K562 treated with DMSO at 1 percent for 12 hours (cell line): ENCODE results near the gene CCDC137. TPM values are rescaled to one million over a fixed set of nuclear protein-coding genes. Genes with fewer than 3 reads are reported as not detected.

Experiments
- total RNA-seq: library from RNA; unstranded; fragments of 300-600 nt; gene quantifications from 2 replicates; pipeline ENCODE4 v1.2.3, GENCODE V29; 2022; ENCODE audit not compliant: insufficient read depth

The CCDC137 gene, protein sequence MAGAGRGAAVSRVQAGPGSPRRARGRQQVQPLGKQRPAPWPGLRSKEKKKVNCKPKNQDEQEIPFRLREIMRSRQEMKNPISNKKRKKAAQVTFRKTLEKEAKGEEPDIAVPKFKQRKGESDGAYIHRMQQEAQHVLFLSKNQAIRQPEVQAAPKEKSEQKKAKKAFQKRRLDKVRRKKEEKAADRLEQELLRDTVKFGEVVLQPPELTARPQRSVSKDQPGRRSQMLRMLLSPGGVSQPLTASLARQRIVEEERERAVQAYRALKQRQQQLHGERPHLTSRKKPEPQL
- total RNA-seq = 28.5 and 31.3 TPM in 2 replicates

DNA sequence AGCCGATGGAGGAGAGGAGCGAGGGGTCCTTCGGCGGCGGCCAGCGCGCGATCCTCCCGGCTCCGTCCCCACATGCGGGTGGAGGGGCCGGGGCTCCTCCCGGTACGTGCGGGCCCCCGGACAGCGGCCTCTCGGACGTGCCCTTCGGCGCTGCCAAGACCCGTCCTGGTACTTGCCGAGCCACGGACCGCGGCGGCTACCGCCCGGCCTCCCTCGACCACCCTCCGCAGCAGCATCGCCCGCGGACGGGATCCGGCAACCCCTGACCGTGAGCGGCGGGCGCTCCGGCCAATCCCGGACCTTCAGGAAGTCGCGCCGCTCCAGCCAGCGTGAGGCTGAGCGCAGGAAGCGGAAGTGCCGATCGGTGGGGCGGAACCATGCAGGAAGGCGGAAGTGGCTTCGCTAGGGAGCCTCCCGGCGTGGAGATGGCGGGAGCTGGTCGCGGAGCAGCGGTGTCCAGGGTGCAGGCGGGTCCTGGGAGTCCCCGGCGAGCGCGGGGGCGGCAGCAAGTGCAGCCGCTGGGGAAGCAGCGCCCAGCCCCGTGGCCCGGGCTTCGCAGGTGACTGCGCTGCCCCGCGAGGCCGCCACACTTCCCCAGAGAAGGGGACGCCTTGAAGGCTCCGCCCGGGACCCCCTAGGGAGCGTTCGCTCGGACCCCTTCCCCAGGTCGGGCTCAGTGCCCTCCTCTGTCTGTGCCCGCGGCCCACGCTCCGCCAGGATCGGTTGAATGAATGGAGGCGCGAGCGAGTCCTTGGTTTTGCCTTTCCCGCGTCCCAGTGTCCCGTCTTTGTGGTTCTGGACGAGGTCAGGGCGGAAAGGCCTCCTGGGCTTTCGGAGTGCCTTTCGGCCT, at the start of gene CCDC137, which contains the start of gene OXLD1:
Gene CCDC137, plus strand, starts transcription at position 396 of the 850 bp plus-strand sequence. Its CDS starts 30 bp downstream, at position 426.
Gene OXLD1, minus strand, starts transcription at position 264 of the 850 bp plus-strand sequence. Its CDS starts 28 bp downstream, at position 236.

DNA sequence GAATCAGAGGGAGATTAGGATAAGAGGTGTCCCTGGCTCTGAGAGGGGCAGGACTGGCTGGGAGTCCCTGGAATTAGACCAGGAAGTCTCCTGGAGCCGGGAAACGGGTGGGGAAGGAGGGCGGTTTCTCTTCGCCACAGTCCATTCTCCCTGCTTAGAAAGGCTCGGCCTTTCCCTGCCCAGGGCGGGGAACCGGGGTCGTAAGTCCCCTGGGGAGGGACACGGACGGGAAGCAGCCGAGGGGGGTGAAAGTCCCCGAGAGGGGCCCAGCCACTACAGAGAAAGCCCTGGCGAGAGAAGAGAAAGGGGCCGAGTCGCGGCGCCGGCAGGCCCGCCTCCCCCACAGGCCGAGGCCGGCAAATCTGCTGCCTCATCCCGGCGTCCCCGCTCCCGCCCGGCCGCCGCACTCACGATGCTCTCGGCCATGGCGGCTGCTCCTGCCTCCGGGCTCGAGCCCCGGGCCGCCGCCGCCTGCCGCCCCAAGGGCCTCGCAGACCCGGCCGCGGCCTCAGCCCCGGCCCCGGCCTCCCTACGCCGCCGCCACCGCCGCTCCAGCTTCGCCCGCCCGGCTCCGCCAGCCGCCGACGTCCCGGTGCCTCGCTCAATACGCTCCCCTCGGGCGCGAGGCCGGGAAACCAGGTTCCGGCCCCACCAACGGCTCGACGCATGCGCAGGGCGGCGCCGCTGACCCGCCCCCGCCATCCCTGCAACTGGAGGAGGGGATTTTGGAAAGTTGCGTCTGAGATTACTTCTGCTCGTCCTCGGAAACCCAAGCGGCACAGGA, 29.8 kb upstream of the CCDC137 start, which contains the start of the genes NPLOC4 and TSPAN10:
Gene NPLOC4, minus strand, starts transcription at position 608 of the 784 bp plus-strand sequence. Its CDS starts 182 bp downstream, at position 426.
Gene TSPAN10, plus strand, starts transcription at position 692 of the 784 bp plus-strand sequence. CDS start 5,217 bp downstream, outside the sequence.

DNA sequence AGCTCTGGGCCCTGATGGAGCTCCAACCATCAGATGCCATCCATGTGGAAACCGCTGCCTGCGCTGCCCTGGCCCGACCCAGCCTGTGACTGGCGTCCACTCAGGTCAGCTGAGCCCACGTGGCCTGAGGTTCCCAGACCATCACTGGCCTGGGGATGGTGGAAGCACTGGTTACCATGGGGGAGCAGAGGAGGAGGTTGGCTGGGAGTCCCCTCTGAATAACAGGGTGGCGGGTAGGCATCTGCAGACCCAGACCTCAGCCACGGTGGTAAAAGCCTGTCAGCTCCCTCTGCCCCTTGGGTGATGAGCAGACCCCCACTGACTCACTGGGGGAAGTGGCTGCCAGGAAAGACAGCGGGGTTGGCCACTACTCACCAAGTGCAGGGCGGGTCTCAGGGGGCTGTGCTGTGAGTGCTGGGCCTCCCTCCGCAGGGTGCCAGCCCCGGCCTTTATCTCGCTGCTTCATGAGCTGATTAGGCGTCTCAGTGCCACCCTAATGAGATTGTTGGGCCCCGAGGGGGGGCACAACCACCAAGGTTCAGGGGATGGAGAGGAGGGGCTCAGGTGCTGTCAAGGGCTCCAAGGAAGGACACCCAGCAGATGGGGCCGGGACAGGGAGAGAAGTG, 10.3 kb upstream of the CCDC137 start, which contains the start of gene PDE6G:
Gene PDE6G, minus strand, starts transcription at position 425 of the 626 bp plus-strand sequence. CDS start 3,237 bp downstream, outside the sequence.

DNA sequence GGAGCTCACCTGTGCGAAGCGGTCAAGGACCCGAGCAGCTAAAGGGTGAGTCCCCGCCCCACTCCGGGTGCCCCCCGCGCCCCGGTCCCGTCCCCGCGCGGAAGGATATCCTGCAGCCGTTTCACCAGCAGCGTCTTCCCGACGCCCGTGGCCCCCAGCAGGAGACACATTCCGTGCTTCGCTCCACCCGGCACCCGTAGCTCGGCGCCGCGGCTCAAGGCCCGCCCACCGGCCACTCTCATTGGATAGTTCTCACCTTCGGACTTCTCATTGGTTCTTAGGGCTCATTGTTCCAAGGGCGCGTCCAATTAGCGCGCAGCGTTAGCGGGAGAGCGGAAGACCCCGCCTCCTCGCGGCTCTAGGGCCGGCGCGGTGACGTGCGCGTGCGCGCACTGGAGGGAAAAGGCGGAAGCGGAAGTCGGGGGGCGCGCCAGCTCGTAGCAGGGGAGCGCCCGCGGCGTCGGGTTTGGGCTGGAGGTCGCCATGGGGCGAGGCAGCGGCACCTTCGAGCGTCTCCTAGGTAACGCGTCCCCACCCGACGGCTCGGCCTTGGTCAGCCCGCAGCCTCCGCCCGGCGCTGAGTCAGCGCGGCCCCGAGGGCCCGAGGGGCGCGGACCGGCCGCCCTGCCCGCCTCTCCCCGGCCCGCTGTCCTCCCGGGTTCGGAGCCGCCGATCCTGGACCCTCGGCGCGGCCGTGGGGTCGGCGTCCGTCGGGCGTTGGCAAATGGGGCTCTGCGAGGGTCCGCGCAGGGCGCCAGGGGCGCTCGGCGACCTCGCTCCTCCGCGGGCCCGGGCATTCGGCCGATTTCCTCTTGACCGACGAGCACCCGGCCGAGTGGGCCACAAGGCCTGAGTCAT, 17.3 kb downstream of the CCDC137 start, which contains the start of the genes ARL16 and HGS:
Gene ARL16, minus strand, starts transcription at position 214 of the 858 bp plus-strand sequence. Its CDS starts 44 bp downstream, at position 170.
Gene HGS, plus strand, starts transcription at position 428 of the 858 bp plus-strand sequence. Its CDS starts 56 bp downstream, at position 484.

DNA sequence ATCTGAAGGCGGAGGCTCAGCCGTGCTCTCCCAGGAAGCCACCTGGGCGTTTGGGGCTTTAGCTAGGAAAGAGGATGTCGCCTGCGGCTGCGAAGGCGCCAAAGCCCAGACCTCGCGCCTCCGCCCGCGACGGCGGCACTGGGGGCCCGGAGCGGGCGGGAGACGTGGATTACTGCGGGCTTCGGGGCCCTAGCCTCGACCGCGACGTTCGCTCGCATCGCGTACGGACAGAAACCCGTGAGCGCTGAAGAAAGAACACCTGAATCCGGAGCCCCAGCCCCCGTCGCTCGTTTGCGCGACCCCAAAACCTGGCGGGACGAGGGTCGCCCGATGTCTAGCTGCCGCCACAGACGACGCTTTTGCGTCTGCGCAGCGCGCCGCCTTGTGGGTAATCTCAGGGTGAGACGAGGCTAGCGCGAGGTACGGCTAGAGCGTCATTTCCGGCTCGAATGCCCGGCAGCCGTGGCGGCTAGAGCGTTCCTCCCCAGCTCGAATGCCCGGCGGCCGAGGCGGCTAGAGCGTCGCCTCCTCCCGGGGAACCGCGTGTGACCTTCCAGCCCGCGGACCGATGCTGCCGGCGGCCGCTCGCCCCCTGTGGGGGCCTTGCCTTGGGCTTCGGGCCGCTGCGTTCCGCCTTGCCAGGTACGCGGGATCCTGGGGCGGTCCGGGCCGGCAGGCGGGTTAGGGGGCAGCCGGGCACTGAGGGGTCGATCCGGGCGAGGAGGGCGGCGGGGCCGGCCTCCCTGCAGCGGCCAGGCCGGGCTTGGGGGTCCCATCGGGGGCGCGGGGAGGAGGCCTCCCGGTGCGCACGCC, 36.6 kb downstream of the CCDC137 start, which contains the start of gene MRPL12:
Gene MRPL12, plus strand, starts transcription at position 434 of the 813 bp plus-strand sequence. Its CDS starts 135 bp downstream, at position 569.

DNA sequence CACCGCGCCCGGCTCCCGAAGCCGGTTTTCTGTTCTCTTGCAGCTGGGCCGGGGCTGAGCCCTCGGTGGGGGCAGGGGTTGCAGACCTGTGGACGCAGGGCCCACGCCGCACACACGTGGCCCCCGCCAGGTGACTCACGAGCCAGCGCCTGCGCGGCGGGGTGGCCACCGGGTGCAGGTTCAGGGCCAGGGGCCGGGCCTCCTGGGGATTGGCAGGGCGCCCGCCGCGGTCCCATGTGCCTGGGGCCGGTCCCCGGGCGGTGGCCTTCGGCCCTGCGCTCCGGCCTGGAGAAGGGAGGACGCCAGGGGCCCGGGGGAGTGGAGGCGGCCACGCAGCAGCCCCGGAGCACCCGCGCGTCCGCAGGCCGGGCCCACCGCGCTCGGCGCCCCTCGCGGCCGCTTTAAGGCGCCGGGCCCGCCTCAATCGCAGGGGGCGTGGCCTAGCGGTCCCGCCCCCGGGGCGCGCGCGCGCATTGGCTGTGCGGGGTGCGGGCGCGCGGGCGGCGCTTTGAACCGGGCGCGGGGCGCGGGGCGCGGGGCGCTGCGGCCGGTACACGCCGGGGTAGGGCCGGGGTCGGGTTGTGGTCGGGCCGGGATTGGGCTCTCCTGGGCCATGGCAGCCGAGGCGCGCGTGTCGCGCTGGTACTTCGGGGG, 45.4 kb downstream of the CCDC137 start, which contains the start of gene SLC25A10:
Gene SLC25A10, plus strand, starts transcription at position 471 of the 654 bp plus-strand sequence. Its CDS starts 143 bp downstream, at position 614.

Other genes starting within 250 kb of the CCDC137 start
- gene ACTG1, start 153.9 kb upstream of the CCDC137 start, total RNA-seq = 1,670 and 1,971 TPM in 2 replicates
- gene FSCN2, start 138.4 kb upstream of the CCDC137 start, total RNA-seq = 2.2 TPM in 1 of 2 replicates, not detected in the other
- gene FAAP100, start 114.4 kb upstream of the CCDC137 start, total RNA-seq = 14.7 and 19.3 TPM in 2 replicates
- 66.5 and 131 TPM in 2 replicates for gene NPLOC4, start 29.6 kb upstream of the CCDC137 start, total RNA-seq
- gene TSPAN10, start 29.5 kb upstream of the CCDC137 start, total RNA-seq = 0.47 and 1.2 TPM in 2 replicates
- not detected in 2 replicates for gene PDE6G, start 10.2 kb upstream of the CCDC137 start, total RNA-seq
- gene OXLD1, start 132 bp upstream of the CCDC137 start, total RNA-seq = 72.5 and 109 TPM in 2 replicates
- 24.9 and 32.6 TPM in 2 replicates for gene ARL16, start 17.1 kb downstream of the CCDC137 start, total RNA-seq
- 63.2 and 121 TPM in 2 replicates for gene HGS, start 17.3 kb downstream of the CCDC137 start, total RNA-seq
- gene MRPL12, start 36.6 kb downstream of the CCDC137 start, total RNA-seq = 72.5 and 114 TPM in 2 replicates
- 49.3 and 53.8 TPM in 2 replicates for gene SLC25A10, start 45.5 kb downstream of the CCDC137 start, total RNA-seq
- not detected in 2 replicates for gene GCGR, start 137.4 kb downstream of the CCDC137 start, total RNA-seq
- gene MCRIP1, start 166.6 kb downstream of the CCDC137 start, total RNA-seq = 192 and 316 TPM in 2 replicates
- not detected in 2 replicates for gene PPP1R27, start 168.3 kb downstream of the CCDC137 start, total RNA-seq
- gene P4HB, start 193.8 kb downstream of the CCDC137 start, total RNA-seq = 670 and 837 TPM in 2 replicates
- 219 and 311 TPM in 2 replicates for gene ARHGDIA, start 204.6 kb downstream of the CCDC137 start, total RNA-seq
- 131 and 173 TPM in 2 replicates for gene ALYREF, start 224.8 kb downstream of the CCDC137 start, total RNA-seq
- 460 and 768 TPM in 2 replicates for gene ANAPC11, start 225.0 kb downstream of the CCDC137 start, total RNA-seq
- gene NPB, start 235.5 kb downstream of the CCDC137 start, total RNA-seq = 3.1 and 4.4 TPM in 2 replicates
- 43.6 and 61.6 TPM in 2 replicates for gene PCYT2, start 244.7 kb downstream of the CCDC137 start, total RNA-seq